ENCODE results near the gene HOXA5.

DNA sequence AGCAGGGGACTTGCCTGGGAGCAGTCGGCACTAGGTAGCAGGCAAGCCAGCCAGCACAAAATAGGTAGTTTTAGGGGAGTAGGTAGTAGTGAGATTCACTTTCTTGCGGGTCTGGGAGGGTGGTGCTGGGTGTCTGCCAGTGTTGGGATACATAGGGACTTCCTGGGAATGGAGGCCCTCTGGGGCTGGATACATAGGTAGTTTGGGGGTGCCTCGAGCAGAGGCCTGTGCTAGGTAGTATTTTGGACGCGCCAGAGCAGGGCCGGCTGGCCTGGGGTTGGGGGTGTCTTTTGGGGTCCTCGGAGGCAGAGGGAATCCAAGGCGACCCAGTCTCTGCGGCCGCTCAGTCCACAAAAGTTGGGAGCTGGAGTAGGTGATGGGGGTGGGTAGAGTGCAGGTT lies 10.9 kb upstream of the HOXA5 start:
- TF ChIP-seq, protein P1, sequence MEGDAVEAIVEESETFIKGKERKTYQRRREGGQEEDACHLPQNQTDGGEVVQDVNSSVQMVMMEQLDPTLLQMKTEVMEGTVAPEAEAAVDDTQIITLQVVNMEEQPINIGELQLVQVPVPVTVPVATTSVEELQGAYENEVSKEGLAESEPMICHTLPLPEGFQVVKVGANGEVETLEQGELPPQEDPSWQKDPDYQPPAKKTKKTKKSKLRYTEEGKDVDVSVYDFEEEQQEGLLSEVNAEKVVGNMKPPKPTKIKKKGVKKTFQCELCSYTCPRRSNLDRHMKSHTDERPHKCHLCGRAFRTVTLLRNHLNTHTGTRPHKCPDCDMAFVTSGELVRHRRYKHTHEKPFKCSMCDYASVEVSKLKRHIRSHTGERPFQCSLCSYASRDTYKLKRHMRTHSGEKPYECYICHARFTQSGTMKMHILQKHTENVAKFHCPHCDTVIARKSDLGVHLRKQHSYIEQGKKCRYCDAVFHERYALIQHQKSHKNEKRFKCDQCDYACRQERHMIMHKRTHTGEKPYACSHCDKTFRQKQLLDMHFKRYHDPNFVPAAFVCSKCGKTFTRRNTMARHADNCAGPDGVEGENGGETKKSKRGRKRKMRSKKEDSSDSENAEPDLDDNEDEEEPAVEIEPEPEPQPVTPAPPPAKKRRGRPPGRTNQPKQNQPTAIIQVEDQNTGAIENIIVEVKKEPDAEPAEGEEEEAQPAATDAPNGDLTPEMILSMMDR (IDR thresholded peaks at IDR 0.05; ENCODE audit: insufficient read depth, low read length): no peak
- TF ChIP-seq POLR2AphosphoS5 (IDR thresholded peaks at IDR 0.05; ENCODE audit: low read depth) (no peak), SPI1 (IDR thresholded peaks at IDR 0.05; ENCODE audit: borderline replicate concordance, low read depth) (no peak), GABPA (IDR thresholded peaks at IDR 0.05; ENCODE audit: low read depth) (no peak)
- TF ChIP-seq, protein P2, sequence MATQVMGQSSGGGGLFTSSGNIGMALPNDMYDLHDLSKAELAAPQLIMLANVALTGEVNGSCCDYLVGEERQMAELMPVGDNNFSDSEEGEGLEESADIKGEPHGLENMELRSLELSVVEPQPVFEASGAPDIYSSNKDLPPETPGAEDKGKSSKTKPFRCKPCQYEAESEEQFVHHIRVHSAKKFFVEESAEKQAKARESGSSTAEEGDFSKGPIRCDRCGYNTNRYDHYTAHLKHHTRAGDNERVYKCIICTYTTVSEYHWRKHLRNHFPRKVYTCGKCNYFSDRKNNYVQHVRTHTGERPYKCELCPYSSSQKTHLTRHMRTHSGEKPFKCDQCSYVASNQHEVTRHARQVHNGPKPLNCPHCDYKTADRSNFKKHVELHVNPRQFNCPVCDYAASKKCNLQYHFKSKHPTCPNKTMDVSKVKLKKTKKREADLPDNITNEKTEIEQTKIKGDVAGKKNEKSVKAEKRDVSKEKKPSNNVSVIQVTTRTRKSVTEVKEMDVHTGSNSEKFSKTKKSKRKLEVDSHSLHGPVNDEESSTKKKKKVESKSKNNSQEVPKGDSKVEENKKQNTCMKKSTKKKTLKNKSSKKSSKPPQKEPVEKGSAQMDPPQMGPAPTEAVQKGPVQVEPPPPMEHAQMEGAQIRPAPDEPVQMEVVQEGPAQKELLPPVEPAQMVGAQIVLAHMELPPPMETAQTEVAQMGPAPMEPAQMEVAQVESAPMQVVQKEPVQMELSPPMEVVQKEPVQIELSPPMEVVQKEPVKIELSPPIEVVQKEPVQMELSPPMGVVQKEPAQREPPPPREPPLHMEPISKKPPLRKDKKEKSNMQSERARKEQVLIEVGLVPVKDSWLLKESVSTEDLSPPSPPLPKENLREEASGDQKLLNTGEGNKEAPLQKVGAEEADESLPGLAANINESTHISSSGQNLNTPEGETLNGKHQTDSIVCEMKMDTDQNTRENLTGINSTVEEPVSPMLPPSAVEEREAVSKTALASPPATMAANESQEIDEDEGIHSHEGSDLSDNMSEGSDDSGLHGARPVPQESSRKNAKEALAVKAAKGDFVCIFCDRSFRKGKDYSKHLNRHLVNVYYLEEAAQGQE (IDR thresholded peaks at IDR 0.05; ENCODE audit: insufficient replicate concordance, low read depth): no peak

All from HL-60 (cell line).